ENCODE measurements around the gene ACOT8.

Gene ACOT8

DNA sequence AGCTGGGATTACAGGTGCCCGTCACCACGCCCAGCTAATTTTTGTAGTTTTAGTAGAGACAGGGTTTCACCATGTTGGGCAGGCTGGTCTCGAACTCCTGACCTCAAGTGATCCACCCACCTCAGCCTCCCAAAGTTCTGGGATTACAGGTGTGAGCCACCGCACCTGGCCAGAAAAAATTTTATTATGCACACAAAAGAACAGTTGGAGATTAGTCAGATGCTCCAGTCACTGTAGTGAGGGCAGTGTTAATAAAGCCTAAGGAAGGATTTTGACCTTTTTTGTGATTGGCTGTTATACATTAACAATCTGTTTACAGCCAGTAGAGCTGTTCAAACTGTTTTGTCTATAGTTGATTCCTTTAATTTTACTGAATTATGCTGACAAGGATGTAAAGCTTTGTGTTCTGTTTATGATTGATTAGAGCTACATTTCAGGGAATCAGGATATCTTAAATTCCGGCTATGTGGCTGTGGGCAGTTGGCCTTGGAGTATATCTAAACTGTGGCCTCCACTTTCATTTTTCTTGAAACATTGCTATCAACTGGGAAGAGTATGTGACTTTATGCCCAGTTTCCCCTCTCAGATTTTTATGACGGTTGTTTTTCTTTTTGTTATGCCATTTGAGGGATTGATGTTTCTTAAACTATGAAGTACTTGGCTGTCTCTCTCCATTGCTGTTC is 10.1 kb upstream of the ACOT8 start:
- Histone ChIP-seq H3K4me3 (ENCODE audit: extremely low read depth, insufficient read depth, low read length, poor library complexity, severe bottlenecking) (no peak overlapping the region), H3K4me1 (ENCODE audit: control insufficient read depth, insufficient read depth, low read length, poor library complexity, severe bottlenecking) (no peaks in the 10 kb centered on the region), H3K9me3 (ENCODE audit: control insufficient read depth, low read length) (no peaks in the 10 kb centered on the region), H3K36me3 (ENCODE audit: control insufficient read depth, insufficient read depth, low read length) (no peaks in the 10 kb centered on the region), H3K27ac (ENCODE audit: low read depth, low read length, severe bottlenecking) (no peak overlapping the region)
- 87 to 100% methylated on average over 2 of the region's 6 CpGs for WGBS, 2 experiments (ENCODE audit: insufficient coverage in 2 of 2)

DNA sequence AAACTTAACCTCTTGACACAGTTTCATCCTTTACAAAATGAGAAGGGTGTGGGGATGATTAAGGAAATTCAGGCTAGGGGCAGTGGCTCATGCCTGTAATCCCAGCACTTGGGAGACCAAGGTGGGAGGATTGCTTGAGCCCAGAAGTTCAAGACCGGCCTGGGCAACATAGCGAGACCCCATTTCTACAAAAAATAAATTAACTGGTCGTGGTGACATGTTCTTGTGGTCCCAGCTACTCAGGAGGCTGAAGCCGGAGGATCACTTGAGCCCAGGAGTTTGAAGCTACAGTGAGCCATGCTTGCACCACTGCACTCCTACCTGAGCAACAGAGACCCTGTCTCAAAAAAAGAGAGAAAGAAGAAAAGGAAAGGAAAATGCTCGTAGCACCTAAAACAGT is 9.3 kb upstream of the ACOT8 start:
- Histone ChIP-seq H3K27ac (ENCODE audit: low read depth, low read length, severe bottlenecking) (no peak overlapping the region), H3K4me1 (ENCODE audit: control insufficient read depth, insufficient read depth, low read length, poor library complexity, severe bottlenecking) (no peaks in the 10 kb centered on the region), H3K36me3 (ENCODE audit: control insufficient read depth, insufficient read depth, low read length) (no peaks in the 10 kb centered on the region), H3K9me3 (ENCODE audit: control insufficient read depth, low read length) (no peaks in the 10 kb centered on the region), H3K4me3 (ENCODE audit: extremely low read depth, insufficient read depth, low read length, poor library complexity, severe bottlenecking) (no peak overlapping the region)
- WGBS, 2 experiments (ENCODE audit: insufficient coverage in 2 of 2) = 90 to 100% methylated on average over 1 to 5 of the region's 5 CpGs

DNA sequence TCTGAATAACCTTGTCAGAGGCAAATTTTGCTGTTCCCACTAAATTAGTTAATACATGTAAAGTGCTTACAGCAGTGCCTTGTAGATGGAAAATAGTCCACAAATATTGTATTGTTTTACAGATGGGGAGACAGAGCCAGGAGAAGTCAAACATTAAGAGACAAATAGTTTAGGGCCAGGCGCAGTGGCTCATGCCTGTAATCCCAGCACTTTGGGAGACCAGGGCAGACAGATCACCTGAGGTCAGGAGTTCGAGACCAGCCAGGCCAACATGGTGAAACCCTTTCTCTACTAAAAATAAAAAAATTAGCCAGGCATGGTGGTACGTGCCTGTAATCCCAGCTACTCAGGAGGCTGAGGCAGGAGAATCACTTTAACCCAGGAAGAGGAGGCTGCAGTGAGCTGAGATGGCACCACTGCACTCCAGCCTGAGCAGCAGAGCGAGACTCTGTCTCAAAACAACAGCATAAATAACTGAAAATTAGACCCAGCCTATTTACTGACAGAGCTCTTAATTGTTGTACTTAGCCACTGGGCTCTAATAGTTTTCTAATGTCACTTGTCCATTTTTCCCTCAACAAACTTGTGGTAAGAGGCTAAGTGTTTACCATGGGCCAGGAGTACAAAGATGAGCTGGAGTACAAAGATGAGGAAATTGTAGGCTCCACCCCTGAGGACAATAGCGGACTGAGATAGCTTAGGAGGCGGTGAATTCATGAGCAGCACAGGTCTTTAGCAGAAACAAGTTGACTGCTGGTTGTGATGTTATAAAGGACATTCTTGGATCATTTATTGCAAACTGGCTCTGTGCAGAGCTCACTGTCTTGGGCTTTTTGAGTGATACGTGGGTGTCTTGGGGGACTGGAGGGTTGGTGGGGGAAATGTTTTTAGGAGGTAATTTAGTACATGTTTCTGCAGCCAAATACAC is 6.6 kb upstream of the ACOT8 start:
- Histone ChIP-seq H3K9me3 (ENCODE audit: control insufficient read depth, low read length) (no peaks in the 10 kb centered on the region), H3K36me3 (ENCODE audit: control insufficient read depth, insufficient read depth, low read length) (no peaks in the 10 kb centered on the region), H3K4me1 (ENCODE audit: control insufficient read depth, insufficient read depth, low read length, poor library complexity, severe bottlenecking) (no peaks in the 10 kb centered on the region), H3K27ac (ENCODE audit: low read depth, low read length, severe bottlenecking) (no peak overlapping the region), H3K4me3 (ENCODE audit: extremely low read depth, insufficient read depth, low read length, poor library complexity, severe bottlenecking) (no peak overlapping the region)
- 93% methylated on average over 4 to 6 of the region's 7 CpGs for WGBS, 2 experiments (ENCODE audit: insufficient coverage in 2 of 2)

DNA sequence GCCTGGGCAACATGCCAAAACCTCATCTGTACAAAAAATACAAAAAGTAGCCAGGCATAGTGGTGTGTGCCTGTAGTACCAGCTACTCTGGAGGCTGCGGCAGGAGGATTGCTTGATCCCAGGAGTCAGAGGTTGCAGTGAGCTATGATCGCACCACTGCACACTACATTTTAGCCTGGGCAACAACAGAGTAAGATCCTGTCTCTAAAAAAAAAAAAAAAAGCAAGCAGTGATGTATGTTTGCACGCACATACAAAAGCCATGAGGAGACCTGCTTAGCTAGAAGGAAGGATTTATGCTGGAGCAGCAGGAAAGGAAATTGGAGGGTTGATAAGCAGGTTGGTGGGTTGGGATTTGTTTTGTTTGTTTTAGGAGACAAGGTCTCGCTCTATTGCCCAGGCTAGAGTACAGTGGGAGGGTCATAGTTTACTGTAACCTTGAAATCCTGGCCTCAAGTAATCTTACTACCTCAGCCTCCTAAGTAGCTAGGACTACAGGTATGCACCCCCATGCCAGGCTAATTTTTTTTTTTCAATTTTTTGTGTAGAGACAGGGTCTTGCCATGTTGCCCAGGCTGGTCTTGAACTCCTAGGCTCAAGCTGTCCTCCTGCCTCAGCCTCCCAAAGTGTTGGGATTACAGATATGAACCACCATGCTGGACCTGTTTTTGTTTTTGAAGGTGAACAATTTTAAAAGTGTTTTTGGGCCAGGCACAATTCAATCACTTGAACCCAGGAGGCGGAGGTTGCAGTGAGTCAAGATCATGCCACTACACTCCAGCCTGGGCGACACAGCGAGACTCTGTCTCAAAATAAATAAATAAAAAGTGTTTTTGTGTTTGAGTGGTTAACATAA is 4.3 kb upstream of the ACOT8 start:
- WGBS, 2 experiments (ENCODE audit: insufficient coverage in 2 of 2) = 88 to 100% methylated on average over 2 of the region's 7 CpGs

DNA sequence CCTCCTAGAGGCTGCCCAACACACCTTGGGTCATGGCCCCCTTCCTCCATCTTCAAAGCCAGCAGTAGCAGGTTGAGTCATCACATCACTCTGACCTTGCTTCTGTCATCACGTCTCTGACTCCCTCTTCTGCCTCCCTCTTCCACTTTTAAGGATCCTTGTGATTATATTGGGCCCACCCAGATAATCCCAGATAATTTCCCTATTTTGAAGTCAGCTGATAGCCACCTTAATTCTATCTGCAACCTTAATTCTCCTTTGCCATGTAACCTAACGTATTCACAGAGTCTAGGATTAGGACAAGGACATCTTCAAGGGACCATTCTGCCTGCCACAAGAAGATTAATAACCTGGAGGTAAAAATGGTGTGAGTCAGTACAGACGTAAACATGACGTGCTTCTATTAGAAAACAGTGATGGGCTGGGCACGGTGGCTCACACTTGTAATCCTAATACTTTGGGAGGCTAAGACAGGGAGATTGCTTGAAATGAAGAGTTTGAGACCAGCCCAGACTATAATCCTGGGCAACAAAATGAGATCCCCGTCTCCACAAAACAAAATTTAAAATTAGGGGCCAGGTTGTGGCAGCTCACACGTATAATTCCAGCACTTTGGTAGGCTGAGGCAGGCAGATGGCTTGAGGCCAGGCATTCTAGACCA is 3.5 kb upstream of the ACOT8 start:
- Histone ChIP-seq H3K27ac (ENCODE audit: low read depth, low read length, severe bottlenecking) (no peak overlapping the region), H3K4me1 (ENCODE audit: control insufficient read depth, insufficient read depth, low read length, poor library complexity, severe bottlenecking) (peaks cover 9% of the 10 kb centered on the region), H3K36me3 (ENCODE audit: control insufficient read depth, insufficient read depth, low read length) (no peaks in the 10 kb centered on the region), H3K9me3 (ENCODE audit: control insufficient read depth, low read length) (no peaks in the 10 kb centered on the region), H3K4me3 (ENCODE audit: extremely low read depth, insufficient read depth, low read length, poor library complexity, severe bottlenecking) (no peak overlapping the region)
- 89 to 98% methylated on average over 5 to 6 of the region's 7 CpGs for WGBS, 2 experiments (ENCODE audit: insufficient coverage in 2 of 2)

More for the DNA sequence above, 4.3 kb upstream of the ACOT8 start:
- no peaks in the 10 kb centered on the region for H3K9me3 ChIP-seq (ENCODE audit: control insufficient read depth, low read length)
- H3K27ac ChIP-seq (ENCODE audit: low read depth, low read length, severe bottlenecking) = no peak overlapping the region
- no peak overlapping the region for H3K4me3 ChIP-seq (ENCODE audit: extremely low read depth, insufficient read depth, low read length, poor library complexity, severe bottlenecking)
- H3K36me3 ChIP-seq (ENCODE audit: control insufficient read depth, insufficient read depth, low read length) = no peaks in the 10 kb centered on the region
- H3K4me1 ChIP-seq (ENCODE audit: control insufficient read depth, insufficient read depth, low read length, poor library complexity, severe bottlenecking) = peaks cover 3% of the 10 kb centered on the region

DNA sequence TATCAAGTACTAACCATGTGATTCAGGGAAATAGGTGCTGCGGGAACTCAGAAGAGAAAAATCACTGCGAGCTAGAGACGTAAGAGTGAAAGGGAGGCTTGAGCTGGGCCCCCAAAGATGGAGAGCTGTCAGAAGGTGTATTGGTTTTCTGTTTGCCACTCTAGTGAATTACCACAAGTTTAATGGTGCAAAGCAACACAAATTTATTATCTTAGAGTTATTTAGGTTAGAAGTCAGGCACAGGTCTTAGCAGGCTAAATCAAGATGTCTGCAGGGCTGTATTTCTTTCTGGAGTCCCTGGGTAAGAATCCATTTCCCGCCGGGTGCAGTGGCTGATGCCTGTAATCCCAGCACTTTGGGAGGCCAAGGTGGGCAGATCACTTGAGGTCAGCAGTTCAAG is 2.7 kb upstream of the ACOT8 start:
- H3K36me3 ChIP-seq (ENCODE audit: control insufficient read depth, insufficient read depth, low read length) = peaks cover 2% of the 10 kb centered on the region
- peaks cover 9% of the 10 kb centered on the region for H3K4me1 ChIP-seq (ENCODE audit: control insufficient read depth, insufficient read depth, low read length, poor library complexity, severe bottlenecking)
- H3K4me3 ChIP-seq (ENCODE audit: extremely low read depth, insufficient read depth, low read length, poor library complexity, severe bottlenecking) = no peak overlapping the region
- no peaks in the 10 kb centered on the region for H3K9me3 ChIP-seq (ENCODE audit: control insufficient read depth, low read length)
- no peak overlapping the region for H3K27ac ChIP-seq (ENCODE audit: low read depth, low read length, severe bottlenecking)
- WGBS, 2 experiments (ENCODE audit: insufficient coverage in 2 of 2) = 100% methylated on average over 5 of the region's 5 CpGs

DNA sequence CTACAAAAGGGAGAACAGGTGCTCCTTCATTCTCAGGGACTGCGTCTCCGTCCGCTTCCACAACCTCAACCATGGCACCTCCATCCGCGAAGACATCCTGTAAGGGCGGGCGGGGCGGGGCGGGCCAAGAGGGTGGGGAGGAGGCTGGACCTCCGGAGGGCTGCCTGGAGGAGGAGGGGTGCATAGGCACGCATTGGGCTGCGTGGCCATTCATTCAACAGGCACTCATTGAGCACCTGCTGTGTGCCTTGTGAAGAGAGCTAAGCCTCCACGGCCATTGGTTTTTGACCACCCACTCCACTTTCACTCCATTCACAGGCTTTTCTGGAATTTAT is 657 bp upstream of the ACOT8 start:
- H3K27ac ChIP-seq (ENCODE audit: low read depth, low read length, severe bottlenecking) = peak overlapping the region; percentile 64
- peaks cover 9% of the 10 kb centered on the region for H3K4me1 ChIP-seq (ENCODE audit: control insufficient read depth, insufficient read depth, low read length, poor library complexity, severe bottlenecking)
- H3K9me3 ChIP-seq (ENCODE audit: control insufficient read depth, low read length) = no peaks in the 10 kb centered on the region
- peaks cover 14% of the 10 kb centered on the region for H3K36me3 ChIP-seq (ENCODE audit: control insufficient read depth, insufficient read depth, low read length)
- 6 to 11% methylated on average over 3 of the region's 13 CpGs for WGBS, 2 experiments (ENCODE audit: insufficient coverage in 2 of 2)
- H3K4me3 ChIP-seq (ENCODE audit: extremely low read depth, insufficient read depth, low read length, poor library complexity, severe bottlenecking) = peak overlapping the region; percentile 91

DNA sequence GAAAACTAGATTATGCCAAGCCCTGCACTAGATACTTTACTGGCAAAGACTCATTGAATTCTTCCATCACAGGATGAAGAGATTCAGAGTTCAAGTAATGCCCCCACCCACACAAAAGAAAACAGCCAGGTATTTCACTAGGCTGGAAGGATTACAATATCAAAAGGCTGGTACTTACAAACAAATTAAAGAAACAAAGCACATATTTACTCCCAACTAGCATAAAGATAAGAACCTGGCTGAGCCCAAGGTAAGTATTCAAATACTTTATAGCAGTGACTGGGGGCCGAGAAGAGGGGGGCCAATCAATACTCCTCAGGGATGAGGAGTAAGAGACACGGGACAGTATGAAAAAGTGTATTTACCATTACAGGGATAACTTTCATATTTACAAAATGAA is 3.7 kb downstream of the ACOT8 start:
- Histone ChIP-seq H3K9me3 (ENCODE audit: control insufficient read depth, low read length) (no peaks in the 10 kb centered on the region), H3K27ac (ENCODE audit: low read depth, low read length, severe bottlenecking) (no peak overlapping the region), H3K4me1 (ENCODE audit: control insufficient read depth, insufficient read depth, low read length, poor library complexity, severe bottlenecking) (peaks cover 9% of the 10 kb centered on the region), H3K4me3 (ENCODE audit: extremely low read depth, insufficient read depth, low read length, poor library complexity, severe bottlenecking) (no peak overlapping the region), H3K36me3 (ENCODE audit: control insufficient read depth, insufficient read depth, low read length) (peaks cover 26% of the 10 kb centered on the region)
- WGBS, 2 experiments (ENCODE audit: insufficient coverage in 2 of 2) = 40% methylated on average over 1 of the region's 2 CpGs; no CpG with 5 or more reads in 1 of the 2 experiments

DNA sequence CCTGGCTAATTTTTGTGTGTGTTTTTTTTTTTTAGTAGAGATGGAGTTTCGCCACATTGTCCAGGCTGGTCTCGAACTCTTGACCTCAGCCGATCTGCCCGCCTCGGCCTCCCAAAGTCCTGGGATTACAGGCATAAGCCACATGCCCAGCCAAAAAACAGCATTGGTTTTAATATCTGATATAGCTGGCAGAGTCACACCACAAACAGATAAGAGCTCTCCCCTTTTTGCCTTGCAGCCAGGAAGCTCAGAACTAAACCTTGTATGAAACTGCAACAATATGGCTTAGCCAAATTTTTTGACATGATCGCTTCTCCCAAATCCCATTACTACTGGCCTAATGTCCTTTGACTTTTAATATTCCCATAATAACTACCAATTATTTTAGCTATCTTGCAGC is 4.9 kb downstream of the ACOT8 start:
- WGBS, 2 experiments (ENCODE audit: insufficient coverage in 2 of 2) = 97 to 100% methylated on average over 5 to 6 of the region's 6 CpGs
- no peak overlapping the region for H3K4me3 ChIP-seq (ENCODE audit: extremely low read depth, insufficient read depth, low read length, poor library complexity, severe bottlenecking)
- H3K27ac ChIP-seq (ENCODE audit: low read depth, low read length, severe bottlenecking) = no peak overlapping the region
- H3K36me3 ChIP-seq (ENCODE audit: control insufficient read depth, insufficient read depth, low read length) = peaks cover 26% of the 10 kb centered on the region
- no peaks in the 10 kb centered on the region for H3K9me3 ChIP-seq (ENCODE audit: control insufficient read depth, low read length)
- H3K4me1 ChIP-seq (ENCODE audit: control insufficient read depth, insufficient read depth, low read length, poor library complexity, severe bottlenecking) = peaks cover 6% of the 10 kb centered on the region

DNA sequence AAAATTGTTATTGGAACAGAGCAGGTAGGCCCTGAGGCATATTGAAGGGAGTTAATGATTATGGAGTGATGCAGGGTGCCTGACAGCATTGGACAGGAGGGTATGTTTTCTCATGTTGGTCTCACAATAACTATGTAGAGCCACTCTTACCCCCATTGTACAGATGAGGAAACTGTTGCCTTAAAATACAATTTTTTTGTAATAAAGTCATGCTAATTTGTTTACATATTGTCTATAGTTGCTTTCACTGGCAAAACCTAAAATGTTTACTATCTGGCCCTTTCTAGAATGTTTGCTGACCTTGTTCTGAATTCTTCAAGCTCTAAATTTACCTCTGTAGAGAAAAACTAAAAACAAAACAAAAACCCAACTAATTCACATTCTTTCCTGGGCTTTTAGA is 5.7 kb downstream of the ACOT8 start:
- Histone ChIP-seq H3K9me3 (ENCODE audit: control insufficient read depth, low read length) (no peaks in the 10 kb centered on the region), H3K36me3 (ENCODE audit: control insufficient read depth, insufficient read depth, low read length) (peaks cover 33% of the 10 kb centered on the region), H3K4me3 (ENCODE audit: extremely low read depth, insufficient read depth, low read length, poor library complexity, severe bottlenecking) (no peak overlapping the region), H3K4me1 (ENCODE audit: control insufficient read depth, insufficient read depth, low read length, poor library complexity, severe bottlenecking) (peaks cover 6% of the 10 kb centered on the region), H3K27ac (ENCODE audit: low read depth, low read length, severe bottlenecking) (no peak overlapping the region)

Data from mesodermal cell (in vitro differentiated cells).